ENCODE data around the gene EVL.

The EVL gene

GRCh38 chr14:100109594-100109955, 44.4 kb downstream of the EVL start:
- no peak for DNase-seq (ENCODE audit: low spot score)

GRCh38 chr14:100110816-100111215, 45.6 kb downstream of the EVL start:
- DNase-seq (ENCODE audit: low spot score): no peak

GRCh38 chr14:100111931-100112704, 46.9 kb downstream of the EVL start:
- no peak for DNase-seq (ENCODE audit: low spot score)

GRCh38 chr14:100114109-100114765, 49.0 kb downstream of the EVL start:
- no peak for DNase-seq (ENCODE audit: low spot score)

GRCh38 chr14:100115236-100115635, 50.0 kb downstream of the EVL start:
- DNase-seq (ENCODE audit: low spot score): no peak

GRCh38 chr14:100115726-100116125, 50.5 kb downstream of the EVL start:
- no peak for DNase-seq (ENCODE audit: low spot score)

- DNase-seq (ENCODE audit: low spot score): no peak
Observed at GRCh38 chr14:100116134-100116533, 50.9 kb downstream of the EVL start.

- no peak for DNase-seq (ENCODE audit: low spot score)
Observed at GRCh38 chr14:100117026-100117425, 51.8 kb downstream of the EVL start.

- no peak for DNase-seq (ENCODE audit: low spot score)
Observed at GRCh38 chr14:100117633-100118395, 52.6 kb downstream of the EVL start.

GRCh38 chr14:100118396-100119011, 53.3 kb downstream of the EVL start:
- DNase-seq (ENCODE audit: low spot score): no peak

GRCh38 chr14:100119251-100119650, 54.0 kb downstream of the EVL start:
- no peak for DNase-seq (ENCODE audit: low spot score)

- DNase-seq (ENCODE audit: low spot score): no peak
Observed at GRCh38 chr14:100120522-100121269, 55.5 kb downstream of the EVL start.

GRCh38 chr14:100121643-100122480, 56.6 kb downstream of the EVL start:
- no peak for DNase-seq (ENCODE audit: low spot score)

- no peak for DNase-seq (ENCODE audit: low spot score)
Observed at GRCh38 chr14:100122481-100123223, 57.4 kb downstream of the EVL start.

GRCh38 chr14:100123618-100124017, 58.4 kb downstream of the EVL start:
- no peak for DNase-seq (ENCODE audit: low spot score)

- DNase-seq (ENCODE audit: low spot score): no peak
Observed at GRCh38 chr14:100124551-100125088, 59.4 kb downstream of the EVL start.

GRCh38 chr14:100126401-100126800, 61.2 kb downstream of the EVL start:
- no peak for DNase-seq (ENCODE audit: low spot score)

- no peak for DNase-seq (ENCODE audit: low spot score)
Observed at GRCh38 chr14:100127853-100128455, 62.7 kb downstream of the EVL start.

GRCh38 chr14:100128688-100129087, 63.5 kb downstream of the EVL start:
- DNase-seq (ENCODE audit: low spot score): no peak
